GM21528 (cell line): Measurements from ENCODE around the gene ADA.

ENCODE experiments used
- ATAC-seq: cut with Tn5 transposase; IDR thresholded peaks from one replicate; pipeline ENCODE4 v1.9.1; 2021; ENCODE audit warnings: mild to moderate bottlenecking, moderate library complexity; ENCODE audit not compliant: unreplicated experiment, low FRiP score

The ADA gene

DNA sequence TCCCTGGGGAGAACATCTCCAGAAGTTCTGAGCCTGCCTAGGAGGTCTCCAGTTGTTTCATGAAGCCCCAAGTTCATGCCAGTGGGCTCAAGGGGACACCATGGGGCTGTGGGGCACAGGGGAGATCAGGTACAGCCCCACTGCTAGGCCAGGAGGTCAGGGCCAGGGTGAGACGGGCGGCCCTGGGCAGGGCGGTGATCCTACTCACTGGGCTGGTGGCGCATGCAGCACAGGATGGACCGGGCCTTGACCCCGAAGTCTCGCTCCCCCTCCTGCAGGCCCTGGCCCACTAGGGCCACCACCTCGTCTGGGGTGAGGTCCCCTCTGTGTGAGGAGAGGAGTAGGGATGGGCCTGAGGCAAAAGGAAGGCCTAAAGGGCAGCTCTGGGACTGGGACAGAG, 26.1 kb downstream of the ADA start:
- ATAC-seq: no peak

DNA sequence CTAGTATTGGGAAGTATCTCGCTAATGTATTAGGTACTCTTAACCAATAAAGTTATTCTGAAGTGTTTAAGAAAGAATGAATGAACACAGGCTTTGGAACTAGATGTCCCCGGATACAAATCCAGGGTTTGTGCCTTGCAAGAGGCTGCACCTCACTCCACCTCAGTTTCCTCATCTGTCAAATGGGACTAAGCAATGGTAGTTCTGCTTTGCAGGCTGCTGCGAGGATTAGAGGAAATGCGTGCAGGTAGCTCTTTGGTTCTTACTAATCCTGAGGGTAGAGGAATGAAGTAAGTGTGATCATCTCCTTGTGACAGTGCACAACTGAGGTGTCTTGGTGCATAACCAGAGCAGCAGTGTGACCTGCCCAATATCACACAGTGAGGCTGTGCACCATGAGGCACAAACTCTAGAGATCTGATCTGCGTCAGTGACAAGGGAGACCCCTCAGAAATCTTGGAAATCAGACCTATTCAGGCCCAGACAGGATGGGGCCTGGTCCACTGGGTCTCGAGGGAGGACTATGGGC, 26.7 kb downstream of the ADA start:
- no peak for ATAC-seq

DNA sequence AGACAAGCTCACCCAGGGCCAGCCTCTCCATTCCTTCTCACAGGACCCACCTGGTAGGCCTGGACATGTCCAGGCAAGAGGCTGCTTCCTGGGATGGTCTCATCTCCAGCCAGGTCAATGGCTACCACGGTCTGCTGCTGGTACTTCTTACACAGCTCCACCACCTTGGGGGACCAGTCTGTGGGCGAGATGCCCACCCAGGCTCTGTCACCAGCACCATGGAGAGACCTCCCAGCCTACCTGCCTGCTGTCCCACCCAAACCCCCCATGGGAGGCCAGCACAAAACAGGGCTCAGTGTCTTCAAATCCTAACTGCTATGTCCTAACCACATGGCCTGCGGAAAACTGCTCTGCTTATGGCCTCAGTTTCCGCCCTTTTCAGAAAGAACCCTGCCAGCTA, 27.3 kb downstream of the ADA start:
- no peak for ATAC-seq

DNA sequence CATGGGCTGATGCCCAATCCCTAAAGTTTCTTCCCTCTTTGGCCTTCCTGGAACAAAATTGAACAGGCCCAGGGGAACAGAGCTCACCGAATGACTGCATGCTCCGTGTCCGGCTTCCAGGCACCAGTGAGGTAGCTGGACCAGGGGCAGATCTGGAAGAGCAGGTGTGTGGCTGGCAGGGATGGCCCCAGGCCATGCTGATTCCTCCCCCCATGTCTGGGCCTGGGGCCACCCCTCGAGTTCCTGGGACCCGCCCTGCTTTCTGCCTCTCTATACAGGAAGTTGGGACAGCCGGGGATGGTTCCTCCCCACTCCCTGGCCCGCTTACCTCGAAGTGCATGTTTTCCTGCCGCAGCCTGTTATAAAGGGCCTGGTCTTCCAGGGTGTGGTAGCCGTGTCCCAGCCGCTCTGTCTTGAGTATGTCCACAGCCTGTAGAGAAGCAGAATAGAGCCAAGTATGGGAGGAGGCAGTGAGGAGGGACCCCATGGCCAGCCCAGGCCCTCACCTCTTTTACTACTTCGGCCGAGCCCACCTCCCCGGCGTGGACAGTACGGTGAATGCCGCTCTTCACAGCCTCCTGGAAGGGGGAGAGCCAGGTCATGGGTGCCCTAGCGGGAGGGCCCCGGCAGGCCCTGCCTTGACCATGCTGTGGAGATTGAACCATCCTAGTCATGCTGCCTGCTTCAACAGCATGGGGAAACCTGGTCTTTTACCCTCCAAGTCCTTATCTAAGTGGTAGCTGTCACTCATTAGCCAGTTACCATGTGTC, 28.8 kb downstream of the ADA start:
- no peak for ATAC-seq

DNA sequence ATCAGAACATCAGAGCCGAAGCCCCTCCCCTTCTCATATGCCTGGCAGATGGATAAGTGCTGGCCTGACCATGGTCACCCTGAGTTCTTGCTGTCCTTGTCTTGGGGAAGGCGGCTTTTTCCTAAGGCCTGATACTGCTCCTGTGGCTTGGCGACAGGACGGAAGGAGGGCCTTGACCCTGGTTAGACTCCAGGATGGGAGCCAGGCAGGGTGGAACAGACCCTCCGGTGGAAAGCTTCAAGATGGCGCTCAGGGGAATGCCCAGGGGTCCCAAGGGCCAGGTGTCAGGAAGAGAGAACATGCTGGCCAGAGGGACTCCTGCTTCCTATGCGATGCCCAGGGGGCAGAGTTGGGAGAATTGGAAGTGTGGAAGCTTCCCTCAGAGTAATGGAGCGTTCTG, 29.6 kb downstream of the ADA start:
- no peak for ATAC-seq

DNA sequence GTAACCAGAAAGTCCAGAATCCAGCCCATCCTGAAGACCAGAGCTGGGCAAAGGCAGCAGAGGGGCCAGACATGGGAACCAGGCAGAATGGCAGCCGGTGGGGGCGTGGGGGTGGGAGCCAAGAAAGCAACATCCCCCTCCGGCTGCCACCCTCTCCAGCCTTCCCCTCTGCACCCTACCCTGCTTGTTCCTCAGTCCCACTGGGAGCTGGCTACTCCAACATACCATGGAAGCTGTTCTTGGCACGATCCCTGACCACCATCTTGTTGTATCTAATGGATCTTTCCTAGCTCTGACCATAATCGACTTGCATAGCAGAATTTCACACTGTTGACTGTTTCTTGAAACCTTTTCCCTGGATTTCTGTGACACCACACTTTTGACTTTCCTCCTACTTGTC, 30.2 kb downstream of the ADA start:
- no peak for ATAC-seq

DNA sequence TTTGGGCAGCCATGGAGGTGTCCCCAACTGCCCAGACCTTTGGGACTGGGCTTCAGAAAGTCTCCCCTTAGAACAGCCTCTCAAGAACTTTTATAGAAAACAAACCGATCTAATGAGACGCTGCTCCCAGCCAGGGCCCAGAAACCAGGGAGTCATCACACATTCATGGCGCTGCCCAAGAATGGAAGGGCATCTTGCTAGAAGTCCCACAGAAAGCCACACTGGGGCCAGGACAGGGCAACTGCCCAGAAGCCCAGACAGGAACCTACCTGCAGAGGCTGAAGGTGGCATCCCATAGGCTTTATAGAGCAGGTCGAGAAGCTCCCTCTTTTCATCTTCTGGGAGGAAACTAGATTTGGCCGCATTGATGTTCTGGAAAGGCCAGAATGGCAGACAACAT, 31.5 kb downstream of the ADA start:
- no peak for ATAC-seq

DNA sequence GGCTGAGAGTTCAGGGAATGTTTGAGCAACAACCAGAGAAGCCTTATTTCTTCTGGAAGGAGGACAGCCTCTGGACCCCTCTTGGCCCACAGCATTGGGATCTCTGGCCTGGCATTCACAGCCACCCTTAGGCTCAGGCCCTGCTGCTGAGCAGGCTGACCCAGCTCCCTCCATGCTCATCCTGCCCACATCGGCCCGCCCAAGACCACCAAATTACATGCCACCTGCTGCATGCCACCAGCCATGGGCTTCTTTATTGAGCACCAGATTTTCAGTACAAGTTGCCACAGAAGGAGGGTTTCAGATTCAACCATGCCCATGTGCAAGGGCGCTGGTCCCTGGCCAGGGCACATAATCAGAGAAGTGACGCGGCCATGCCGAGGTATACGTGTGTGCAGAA, 32.2 kb downstream of the ADA start:
- ATAC-seq: no peak

DNA sequence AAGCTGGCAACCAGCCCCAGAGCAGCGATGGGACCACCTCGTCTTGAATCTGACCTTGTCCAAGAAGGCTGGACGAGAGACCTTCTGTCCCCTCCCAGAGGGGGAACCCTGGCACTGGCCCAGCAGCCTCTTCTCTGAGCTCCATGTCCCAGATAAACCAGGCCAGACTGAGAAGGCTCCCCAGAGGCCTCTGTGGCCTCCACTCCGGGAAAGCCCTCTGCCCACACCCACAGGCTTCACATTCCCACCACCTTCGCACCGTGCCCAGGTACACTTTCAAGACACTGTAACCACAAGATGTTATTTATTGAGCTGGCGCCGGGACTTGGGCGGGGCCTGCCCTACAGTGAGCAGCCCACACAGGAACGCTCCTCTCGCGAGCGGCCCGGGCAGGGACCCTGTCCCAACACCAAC, 33.2 kb downstream of the ADA start:
- ATAC-seq: no peak

DNA sequence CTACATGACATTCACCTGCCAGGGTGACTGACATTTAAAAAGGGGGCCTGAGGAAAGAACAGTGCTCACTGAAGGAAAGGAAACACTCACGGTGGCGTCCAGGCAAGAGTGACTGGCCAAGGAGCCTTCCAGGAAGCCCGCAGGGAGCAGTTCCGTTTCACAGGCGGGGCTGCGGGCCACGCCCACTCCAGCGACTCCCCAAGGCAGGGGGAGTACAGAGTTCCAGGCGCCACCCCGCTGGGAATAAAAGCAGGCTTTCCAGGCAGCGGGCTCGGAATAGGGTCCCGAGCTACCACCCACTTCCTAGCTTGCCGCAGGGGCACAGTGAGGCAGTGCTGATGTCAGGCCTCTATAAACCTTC, 34.9 kb downstream of the ADA start:
- ATAC-seq: no peak

DNA sequence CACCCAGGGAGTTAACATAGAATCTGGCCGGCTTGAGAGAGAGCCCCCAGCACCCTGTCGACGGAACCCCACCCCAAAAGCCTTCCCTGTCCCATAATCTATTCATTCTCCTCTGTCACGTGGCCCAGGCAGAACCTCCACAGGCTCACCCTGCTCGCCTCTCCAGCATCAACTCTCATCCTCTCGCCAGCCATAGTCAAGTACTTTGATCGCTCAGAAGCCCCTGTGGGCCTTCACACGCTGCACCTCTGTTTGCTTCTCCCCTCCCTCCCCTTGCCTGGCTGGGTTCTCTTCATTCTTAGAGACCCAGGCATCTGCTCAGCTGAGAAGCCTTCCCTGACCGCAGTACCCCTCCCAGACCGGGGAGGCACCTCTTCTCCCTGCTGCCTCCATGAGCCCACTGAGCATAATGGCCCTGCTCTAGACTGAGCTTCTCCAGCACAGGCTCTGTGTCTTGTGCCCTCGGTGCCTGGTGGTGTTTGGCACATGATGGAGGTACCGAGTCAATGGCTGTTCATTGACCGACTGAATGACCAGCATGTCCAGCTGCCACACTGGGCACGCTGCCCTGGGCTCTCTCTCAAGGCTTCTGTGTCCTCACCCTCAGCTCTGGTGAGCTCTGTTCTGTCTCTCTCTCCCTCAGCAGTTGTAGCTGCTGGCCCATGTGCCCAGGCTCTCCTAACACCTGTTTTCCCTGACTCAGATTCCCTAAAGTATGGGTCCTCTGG, 35.5 kb downstream of the ADA start:
- no peak for ATAC-seq

DNA sequence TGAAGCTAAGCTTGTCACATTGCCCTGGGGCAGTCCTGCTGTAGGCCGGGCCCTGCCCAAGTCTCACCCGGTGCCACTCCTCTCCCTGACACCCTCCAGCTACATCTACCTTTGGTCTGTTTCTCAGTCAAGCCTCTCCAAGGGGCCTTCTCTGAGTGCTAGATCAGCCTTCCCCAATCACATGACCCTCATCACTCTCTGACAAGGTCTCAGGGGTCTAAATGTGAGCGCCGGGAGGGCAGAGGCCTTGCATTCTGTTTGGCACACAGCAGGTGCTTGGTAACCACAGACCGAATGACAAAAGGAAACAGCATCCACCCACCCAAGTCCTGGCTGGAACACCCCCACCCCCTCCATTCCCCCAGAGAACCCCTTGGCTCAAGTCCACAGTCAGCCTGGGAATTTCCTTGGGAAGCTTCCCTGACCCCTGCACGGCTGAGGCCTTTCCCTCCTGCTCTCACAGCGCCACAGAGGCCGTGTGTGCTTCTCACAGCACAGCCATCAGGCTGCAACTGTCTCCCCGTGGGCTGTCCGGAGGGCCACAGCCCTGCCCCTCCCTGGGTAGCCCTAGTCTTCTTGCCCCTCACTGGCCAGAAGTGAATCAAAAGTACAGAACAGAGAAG, 36.2 kb downstream of the ADA start:
- ATAC-seq: no peak

DNA sequence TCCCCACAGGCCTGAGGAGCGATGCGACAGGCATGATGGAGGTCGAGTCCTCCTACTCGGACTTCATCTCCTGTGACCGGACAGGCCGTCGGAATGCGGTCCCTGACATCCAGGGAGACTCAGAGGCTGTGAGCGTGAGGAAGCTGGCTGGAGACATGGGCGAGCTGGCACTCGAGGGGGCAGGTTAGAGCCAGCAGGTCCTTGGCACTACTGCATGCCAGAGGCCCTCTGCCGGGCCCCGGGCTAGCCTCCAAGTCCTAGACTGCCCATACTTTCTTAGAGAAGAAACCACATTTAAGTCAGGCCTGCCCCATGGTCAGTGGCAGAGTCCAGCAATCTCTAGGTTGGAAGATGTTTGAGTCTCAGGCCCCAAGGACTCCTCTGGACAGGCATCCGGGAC, 37.0 kb downstream of the ADA start:
- no peak for ATAC-seq

DNA sequence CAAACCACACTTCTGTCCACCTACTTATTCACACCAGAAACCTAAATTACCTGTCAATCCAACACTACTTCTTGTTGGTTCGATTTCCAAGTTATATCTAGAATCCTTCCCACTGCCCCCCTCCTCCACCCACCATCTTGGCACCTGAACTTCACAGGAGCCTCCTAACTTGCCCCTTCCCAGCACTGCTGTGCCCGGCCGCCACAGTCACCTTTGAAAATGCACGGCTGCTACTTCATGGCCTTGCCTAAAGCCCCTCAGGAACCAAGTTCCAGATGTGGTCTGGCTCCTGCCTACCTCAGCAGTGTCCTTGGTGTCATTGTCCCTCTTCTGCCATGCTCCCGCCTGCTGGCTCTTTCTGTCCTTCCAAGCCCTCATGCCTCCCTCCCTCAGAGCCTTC, 37.9 kb downstream of the ADA start:
- ATAC-seq: no peak

DNA sequence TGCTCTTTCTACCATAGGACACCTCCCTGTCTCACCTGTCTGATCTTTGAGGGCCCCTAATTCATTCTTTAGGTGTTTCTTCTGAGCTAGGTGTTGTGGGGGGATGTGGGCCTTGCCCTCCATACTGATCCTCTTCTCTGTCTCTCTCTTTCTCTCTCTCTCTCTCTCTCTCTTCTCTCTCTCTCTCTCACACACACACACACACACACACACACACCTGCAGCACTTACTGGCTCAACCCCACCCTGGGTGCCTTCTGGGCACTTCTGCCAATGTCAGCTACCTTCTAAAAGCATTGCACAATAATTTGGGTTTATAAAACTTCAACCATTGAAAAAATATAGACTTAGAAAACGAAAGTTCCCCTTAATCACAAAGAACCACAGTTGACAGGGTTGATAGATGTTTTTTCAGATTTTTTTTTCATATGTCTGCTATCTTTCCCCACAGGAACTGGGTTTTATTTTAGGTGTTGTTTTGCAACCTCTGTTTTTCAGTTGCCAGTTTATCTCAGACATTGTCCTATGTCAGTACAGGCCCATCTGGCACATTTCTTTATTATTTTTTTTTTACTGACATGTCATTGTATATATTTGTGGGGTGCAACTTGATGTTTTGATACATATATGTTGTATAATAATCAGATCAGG, 41.1 kb downstream of the ADA start:
- ATAC-seq: peak; percentile 34

DNA sequence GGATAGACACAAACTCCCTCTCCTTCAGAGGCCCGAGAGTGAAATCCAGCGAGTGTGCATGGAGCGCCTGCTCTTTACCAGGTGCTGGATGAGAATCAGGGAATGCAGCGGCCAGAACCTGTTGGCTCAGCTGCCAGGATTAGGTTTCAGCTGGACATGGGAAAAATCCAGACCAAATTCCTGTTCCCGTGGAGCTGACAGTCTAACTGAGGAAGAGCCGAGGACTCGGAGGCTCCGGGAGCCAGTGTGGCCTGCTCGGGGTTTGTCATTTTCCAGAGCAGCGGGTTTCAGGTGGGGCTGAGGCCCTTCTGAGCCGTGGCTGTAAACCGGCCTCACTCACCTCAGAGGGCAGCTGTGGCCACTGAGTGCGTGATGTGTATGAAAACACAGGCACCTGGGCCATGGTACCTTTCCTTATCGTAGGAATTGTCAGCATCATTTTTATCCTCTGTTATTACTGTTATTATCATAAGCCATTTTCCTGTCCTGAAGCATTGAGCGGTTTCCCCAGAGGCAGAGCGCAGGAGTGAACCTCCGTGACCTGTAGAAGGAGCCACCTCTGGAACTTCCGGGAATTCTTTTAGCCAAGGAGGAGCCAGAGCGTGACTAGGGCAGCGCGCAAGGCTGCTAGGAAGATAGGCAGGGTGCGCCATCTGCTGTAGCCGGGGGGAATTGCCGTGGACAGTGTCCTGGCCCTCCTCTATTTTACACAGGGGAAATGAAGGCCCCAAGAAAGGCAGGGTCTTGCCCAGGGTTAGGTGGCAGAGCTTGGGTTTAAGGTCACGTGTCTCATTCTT, 41.8 kb downstream of the ADA start:
- ATAC-seq: peak; percentile 92

DNA sequence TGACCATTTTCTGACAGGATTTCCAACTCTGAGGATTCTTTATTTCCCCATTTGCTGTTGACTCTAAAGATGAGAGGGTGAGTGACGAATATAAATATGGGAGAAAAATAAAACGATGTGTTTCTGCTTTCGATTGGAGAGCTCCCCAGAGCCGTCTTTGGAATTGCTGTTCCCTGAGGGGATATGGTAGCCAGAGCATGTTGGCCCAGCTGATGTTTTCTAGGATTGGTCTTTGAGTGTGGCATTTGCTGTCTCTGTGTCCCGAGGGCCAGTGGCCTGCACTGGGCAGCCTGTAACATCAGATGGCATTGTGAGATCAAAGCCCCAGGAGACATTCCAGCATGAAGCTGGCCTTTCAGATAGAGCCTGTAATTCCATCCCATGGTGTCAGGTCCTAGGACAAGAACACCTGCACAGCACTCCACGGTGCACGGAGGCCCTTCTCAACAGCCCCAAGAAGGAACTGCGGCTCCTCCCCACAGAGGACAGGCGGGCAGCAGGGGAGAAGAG, 42.4 kb downstream of the ADA start:
- no peak for ATAC-seq

DNA sequence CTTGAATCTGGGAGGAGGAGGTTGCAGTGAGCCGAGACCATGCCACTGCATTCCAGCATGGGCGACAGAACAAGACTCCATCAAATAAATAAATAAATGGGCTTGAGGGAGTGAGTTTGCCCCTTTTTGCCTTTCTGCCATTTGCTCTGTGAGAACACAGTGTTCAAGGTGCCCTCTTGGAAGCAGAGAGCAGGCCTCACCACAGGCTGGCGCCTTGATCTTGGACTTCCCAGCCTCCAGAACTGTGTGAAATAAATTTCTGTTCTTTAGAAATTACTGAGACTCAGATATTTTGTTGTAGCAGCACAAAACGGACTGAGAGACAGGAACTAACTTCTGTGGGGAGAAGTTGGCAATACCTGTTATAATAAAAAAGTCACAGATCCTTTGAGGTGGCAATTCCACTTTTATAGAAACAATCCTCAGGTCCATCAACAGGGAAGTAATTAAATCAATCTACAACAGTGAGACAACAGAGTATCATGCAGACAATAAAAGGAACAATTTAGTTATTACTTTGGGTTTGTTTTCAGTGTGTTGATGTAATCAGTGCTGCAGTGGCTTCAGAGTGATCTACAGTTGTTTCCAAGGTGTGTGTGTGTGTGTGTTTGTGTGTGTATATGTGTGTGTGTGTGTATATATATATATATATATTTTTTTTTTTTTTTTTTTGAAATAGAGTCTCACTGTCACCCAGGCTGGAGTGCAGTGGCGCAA, 44.6 kb downstream of the ADA start:
- ATAC-seq: no peak

DNA sequence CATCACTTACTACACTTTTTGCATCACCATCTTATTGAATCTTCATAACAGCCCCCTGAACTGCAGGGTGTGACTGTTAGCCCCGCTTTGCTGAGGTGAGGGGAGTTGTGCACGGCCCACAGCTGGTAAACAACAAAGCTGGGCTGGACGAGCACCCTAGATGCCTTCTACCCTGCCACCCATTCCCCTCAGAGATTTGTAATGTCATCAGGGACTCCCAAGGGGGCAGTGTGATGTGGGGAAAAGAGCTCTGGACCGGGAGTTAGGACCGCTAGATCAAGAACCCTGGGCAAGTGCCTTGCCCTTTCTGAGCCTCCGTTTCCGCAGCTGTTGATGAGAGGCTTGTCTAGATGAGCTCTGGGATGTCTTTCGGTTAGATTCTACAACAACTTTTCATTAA, 48.2 kb downstream of the ADA start:
- ATAC-seq: no peak
